Brain microvascular endothelial cell (primary cell): ENCODE data around the gene LTK.

Experiments
- DNase-seq: peaks from one replicate; pipeline ENCODE4 v3.0.0-alpha.2; 2020
- H3K27ac ChIP-seq: fragments of 250-450 bp; sonication (Bioruptor Pico); 2 replicates; pipeline ENCODE4 v1.5.1; 2020; ENCODE audit warnings: mild to moderate bottlenecking, moderate library complexity
- H3K27me3 ChIP-seq: fragments of 250-450 bp; sonication (Bioruptor Pico); replicated peaks from 2 replicates; pipeline ENCODE4 v1.5.1; 2020; ENCODE audit warnings: mild to moderate bottlenecking
- H3K36me3 ChIP-seq: fragments of 250-450 bp; sonication (Bioruptor Pico); replicated peaks from 2 replicates; pipeline ENCODE4 v1.5.1; 2020; ENCODE audit warnings: mild to moderate bottlenecking
- H3K4me3 ChIP-seq: 2 replicates; pipeline ENCODE4 v1.5.1; 2011; ENCODE audit warnings: low read depth, mild to moderate bottlenecking, control low read depth, low read length, moderate library complexity
- CTCF ChIP-seq: IDR thresholded peaks from 2 replicates; pipeline ENCODE4 v1.5.1; 2011; ENCODE audit warnings: low read depth, mild to moderate bottlenecking, moderate library complexity, low read length, control low read depth, inconsistent platforms; ENCODE audit errors: missing control alignments
- in situ Hi-C: cut with HindIII; loops from 2 replicates; pipeline ENCODE4 v1.10.0; 2017; ENCODE audit warnings: low sequenced_read_pairs, low pct_ligation_motif_present

Gene LTK

GRCh38 chr15:41499109-41499851, 14.3 kb downstream of the LTK start:
- H3K27ac ChIP-seq = no peak overlapping the region
- in situ Hi-C loops = no loop called here
- no peak for DNase-seq
- no peaks in the 10 kb centered on the region for H3K36me3 ChIP-seq
- peaks cover 46% of the 10 kb centered on the region for H3K27me3 ChIP-seq
- TF ChIP-seq CTCF = no peak
- H3K4me3 ChIP-seq = no peak overlapping the region

- Histone ChIP-seq H3K27ac (no peak overlapping the region), H3K4me3 (no peak overlapping the region), H3K36me3 (no peaks in the 10 kb centered on the region), H3K27me3 (peaks cover 52% of the 10 kb centered on the region)
- in situ Hi-C loops = no loop called here
- no peak for TF ChIP-seq CTCF
- no peak for DNase-seq
Observed at GRCh38 chr15:41498657-41499056, 15.0 kb downstream of the LTK start.

GRCh38 chr15:41495736-41496599, 17.7 kb downstream of the LTK start:
- DNase-seq = no peak
- Histone ChIP-seq H3K27me3 (peaks cover 28% of the 10 kb centered on the region), H3K4me3 (no peak overlapping the region), H3K36me3 (no peaks in the 10 kb centered on the region), H3K27ac (no peak overlapping the region)
- TF ChIP-seq CTCF = no peak
- in situ Hi-C loops = no loop called here

- Histone ChIP-seq H3K36me3 (no peaks in the 10 kb centered on the region), H3K27ac (no peak overlapping the region), H3K4me3 (peak overlapping the region; percentile 15), H3K27me3 (peaks cover 27% of the 10 kb centered on the region)
- in situ Hi-C loops = no loop called here
- no peak for TF ChIP-seq CTCF
- no peak for DNase-seq
Observed at GRCh38 chr15:41494922-41495735, 18.5 kb downstream of the LTK start.

GRCh38 chr15:41494190-41494921, 19.3 kb downstream of the LTK start:
- in situ Hi-C loops = no loop called here
- TF ChIP-seq CTCF = no peak
- no peak overlapping the region for H3K27ac ChIP-seq
- H3K27me3 ChIP-seq = peaks cover 27% of the 10 kb centered on the region
- no peaks in the 10 kb centered on the region for H3K36me3 ChIP-seq
- DNase-seq = no peak
- H3K4me3 ChIP-seq = peak overlapping the region; percentile 30
